GM12878 (cell line): ENCODE data around the gene CCSER1. TPM values are rescaled to one million over a fixed set of nuclear protein-coding genes. Genes with fewer than 3 reads are reported as not detected.

Experiments
- ATAC-seq: fragments of 200-7000 bp; cut with Tn5 transposase; 3 replicates; pipeline ENCODE4 v1.9.1; 2020; ENCODE audit warnings: mild to moderate bottlenecking, moderate library complexity
- BruUV-seq: library from RNA; stranded (reverse); fragments of 400-500 nt; replicated peaks from 2 replicates; lab custom pipeline; 2021; lab: Mats Ljungman, UMichigan
- CTCF ChIA-PET: fragments of 300-600 bp; sonication (Branson Sonifier 250); formaldehyde crosslinking; extraction: SDS; loops from one replicate; lab custom pipeline; 2021; ENCODE audit warnings: inconsistent platforms; lab: Yijun Ruan, JAX
- POLR2A ChIA-PET: fragments of 350-600 bp; formaldehyde crosslinking; extraction: SDS; loops from one replicate; lab custom pipeline; 2021; ENCODE audit warnings: inconsistent platforms; lab: Charles Lee
- RAD21 ChIA-PET: fragments of 300-600 bp; sonication (Branson Sonifier 250); formaldehyde crosslinking; loops from one replicate; lab custom pipeline; 2023; ENCODE audit warnings: antibody characterized with exemption; ENCODE audit not compliant: unreplicated experiment; lab: Charles Lee
- SMC1A ChIA-PET: fragments of 300-600 bp; sonication (Branson Sonifier 250); formaldehyde crosslinking; loops from one replicate; lab custom pipeline; 2023; ENCODE audit not compliant: unreplicated experiment, uncharacterized antibody; lab: Charles Lee
- DNase-seq: peaks from one replicate; pipeline ENCODE4 v3.0.0-alpha.2; 2011; ENCODE audit warnings: low read depth, low spot score
- FAIRE-seq: peaks from 3 replicates; lab custom pipeline; 2011; peaks lifted over from hg19 to GRCh38; lab: Jason Lieb, UNC
- H2AFZ ChIP-seq: 2 replicates; pipeline ENCODE4 v1.6.0; 2011; ENCODE audit warnings: low read depth, low read length, control low read depth; ENCODE audit not compliant: control insufficient read depth
- H3K27ac ChIP-seq: 2 replicates; pipeline ENCODE4 v1.5.1; 2011; ENCODE audit warnings: control low read depth; ENCODE audit not compliant: control insufficient read depth, insufficient read depth
- H3K27me3 ChIP-seq, 2 experiments: replicated peaks in 1 of 2; 2 replicates each; pipeline versions ENCODE4 v1.6.0 to v1.6.1; 2011; ENCODE audit warnings: low read length in 1 of 2; ENCODE audit not compliant: control insufficient read depth in 2 of 2, insufficient read depth in 2 of 2
- H3K36me3 ChIP-seq, 2 experiments: 2 replicates each; pipeline ENCODE4 v1.5.1; 2011; ENCODE audit warnings: low read length in 1 of 2; ENCODE audit not compliant: control insufficient read depth in 2 of 2, insufficient read depth in 2 of 2
- H3K4me1 ChIP-seq: 2 replicates; pipeline ENCODE4 v1.6.1; 2011; ENCODE audit warnings: mild to moderate bottlenecking, low read length, moderate library complexity, mixed read lengths; ENCODE audit not compliant: control insufficient read depth, insufficient read depth
- H3K4me2 ChIP-seq: 2 replicates; pipeline ENCODE4 v1.6.0; 2011; ENCODE audit warnings: control low read depth; ENCODE audit not compliant: control insufficient read depth, insufficient read depth
- H3K4me3 ChIP-seq: fragments of 200-600 bp; sonication (generic); 2 replicates; pipeline ENCODE4 v1.5.1; 2016
- H3K79me2 ChIP-seq: 2 replicates; pipeline ENCODE4 v1.6.0; 2011; ENCODE audit warnings: low read length; ENCODE audit not compliant: control insufficient read depth, insufficient read depth
- H3K9ac ChIP-seq: 2 replicates; pipeline ENCODE4 v1.8.0; 2011; ENCODE audit warnings: low read length, control low read depth, mixed read lengths; ENCODE audit not compliant: control insufficient read depth, insufficient read depth
- H3K9me3 ChIP-seq: replicated peaks from 3 replicates; pipeline ENCODE4 v1.5.1; 2011; ENCODE audit warnings: mild to moderate bottlenecking, low read length; ENCODE audit not compliant: control insufficient read depth, insufficient read depth
- H4K20me1 ChIP-seq: 2 replicates; pipeline ENCODE4 v1.6.0; 2011; ENCODE audit not compliant: control insufficient read depth, insufficient read depth
- CHD4 ChIP-seq: fragments of 200-600 bp; sonication (generic); IDR thresholded peaks from 2 replicates; pipeline ENCODE4 v1.6.1; 2016; ENCODE audit warnings: mild to moderate bottlenecking
- CREB1 ChIP-seq: IDR thresholded peaks from 2 replicates; pipeline ENCODE4 v1.6.1; 2012; ENCODE audit warnings: low read depth, mild to moderate bottlenecking, inconsistent platforms
- DPF2 ChIP-seq: fragments of 450-650 bp; IDR thresholded peaks from 2 replicates; pipeline ENCODE4 v1.6.1; 2017; ENCODE audit warnings: mild to moderate bottlenecking
- ETV6 ChIP-seq, 2 experiments: fragments of 450-650 bp in 1 of 2; IDR thresholded peaks in 1 of 2; conservative IDR thresholded peaks in 1 of 2; 2 replicates each; pipeline ENCODE4 v1.6.1; 2014; ENCODE audit warnings: antibody characterized with exemption in 1 of 2, borderline replicate concordance in 1 of 2, low read depth in 1 of 2, mild to moderate bottlenecking in 1 of 2, moderate library complexity in 1 of 2
- EZH2 ChIP-seq: IDR thresholded peaks from 2 replicates; pipeline ENCODE4 v1.6.1; 2012; ENCODE audit warnings: low read depth, mild to moderate bottlenecking, control low read depth, inconsistent platforms, low read length, borderline replicate concordance; ENCODE audit not compliant: control insufficient read depth
- FOXM1 ChIP-seq: IDR thresholded peaks from 2 replicates; pipeline ENCODE4 v1.6.1; 2012; ENCODE audit warnings: low read depth, mild to moderate bottlenecking, inconsistent platforms, low read length, moderate library complexity
- KDM1A ChIP-seq: fragments of 200-600 bp; sonication (generic); IDR thresholded peaks from 2 replicates; pipeline ENCODE4 v1.6.1; 2016; ENCODE audit warnings: borderline replicate concordance
- NFYB ChIP-seq: IDR thresholded peaks from 2 replicates; pipeline ENCODE4 v1.6.1; 2011; ENCODE audit warnings: low read depth, mild to moderate bottlenecking, low read length, improper control_type of control experiment, moderate library complexity; ENCODE audit not compliant: insufficient read depth
- NRF1 ChIP-seq: conservative IDR thresholded peaks from 2 replicates; pipeline ENCODE4 v1.6.1; 2011; ENCODE audit warnings: mild to moderate bottlenecking, low read depth, low read length, improper control_type of control experiment
- RELA ChIP-seq: fragments of 450-650 bp; IDR thresholded peaks from 2 replicates; pipeline ENCODE4 v1.8.0; 2014; ENCODE audit warnings: borderline replicate concordance; ENCODE audit not compliant: partially characterized antibody
- SMC3 ChIP-seq: IDR thresholded peaks from 2 replicates; pipeline ENCODE4 v1.6.1; 2011; ENCODE audit warnings: low read length, improper control_type of control experiment, borderline replicate concordance
- SPI1 ChIP-seq: IDR thresholded peaks from 2 replicates; pipeline ENCODE4 v1.6.1; 2011; ENCODE audit warnings: low read depth, mild to moderate bottlenecking, low read length, moderate library complexity, borderline replicate concordance; ENCODE audit not compliant: insufficient read depth
- SRF ChIP-seq, 2 experiments: IDR thresholded peaks; 2 replicates each; pipeline ENCODE4 v1.6.1; 2011; ENCODE audit warnings: low read depth in 2 of 2, low read length in 2 of 2, mild to moderate bottlenecking in 1 of 2, moderate library complexity in 1 of 2
- YBX1 ChIP-seq: fragments of 450-650 bp; IDR thresholded peaks from 2 replicates; pipeline ENCODE4 v1.6.1; 2016; ENCODE audit warnings: antibody characterized with exemption
- ZNF207 ChIP-seq: fragments of 450-650 bp; IDR thresholded peaks from 2 replicates; pipeline ENCODE4 v1.6.1; 2014; ENCODE audit warnings: antibody characterized with exemption, mild to moderate bottlenecking, borderline replicate concordance
- WGBS: methylation state at CpG from one replicate; pipeline ENCODE4 v1.1.6; 2016; ENCODE audit warnings: low lambda C conversion rate; ENCODE audit not compliant: insufficient replicate concordance, insufficient coverage; ENCODE audit errors: missing lambda C conversion rate; 5-methylcytosine and 5-hydroxymethylcytosine counted together
- in situ Hi-C: fragments of 300-500 bp; cut with MboI; formaldehyde crosslinking; loops from 9 replicates; pipeline ENCODE4 v1.14.3; 2018; ENCODE audit warnings: mixed read lengths
- intact Hi-C: fragments of 100-400 bp; cut with micrococcal nuclease; formaldehyde crosslinking; loops from one replicate; pipeline ENCODE4 v1.14.2; 2022; ENCODE audit not compliant: unreplicated experiment
- polyA plus RNA-seq, 11 experiments: library from polyadenylated mRNA; depleted of rRNA in 4 of 11; unstranded in 6 of 11; stranded (reverse) in 5 of 11; fragments of >200 nt; fragmentation: Nextera tagmentation in 4 of 11; fragmentation: Illumina TruSeq in 1 of 11; extraction: Ambion mirVana in 4 of 11; extraction: Trizol in 1 of 11; gene quantifications; 1 replicate in 1 of 11; 2 replicates in 10 of 11; pipeline versions ENCODE4 v1.2.1 to v1.2.3, GENCODE V29; 2011 to 2016; ENCODE audit warnings: inconsistent platforms in 2 of 11, missing spikeins in 2 of 11, low read depth in 1 of 11
- total RNA-seq, 4 experiments: library from RNA; depleted of rRNA in 3 of 4; stranded (reverse); fragments of >200 nt in 3 of 4; fragmentation: Illumina TruSeq in 1 of 4; extraction: Trizol in 1 of 4; gene quantifications; 2 replicates each; pipeline versions ENCODE4 v1.2.1 to v1.2.3, GENCODE V29; 2013 to 2021

The CCSER1 gene
- total and polyA plus RNA-seq, 10 of the 15 experiments (the other 5 are each of a cell fraction or from before 2014, with no cell fraction given): 0.22 to 2.7 (median 1.0) TPM

GRCh38 chr4:91280551-91281290 lies 1153.5 kb downstream of the CCSER1 start:
- FAIRE-seq: no peak
- CTCF ChIA-PET: no interaction called here

DNA sequence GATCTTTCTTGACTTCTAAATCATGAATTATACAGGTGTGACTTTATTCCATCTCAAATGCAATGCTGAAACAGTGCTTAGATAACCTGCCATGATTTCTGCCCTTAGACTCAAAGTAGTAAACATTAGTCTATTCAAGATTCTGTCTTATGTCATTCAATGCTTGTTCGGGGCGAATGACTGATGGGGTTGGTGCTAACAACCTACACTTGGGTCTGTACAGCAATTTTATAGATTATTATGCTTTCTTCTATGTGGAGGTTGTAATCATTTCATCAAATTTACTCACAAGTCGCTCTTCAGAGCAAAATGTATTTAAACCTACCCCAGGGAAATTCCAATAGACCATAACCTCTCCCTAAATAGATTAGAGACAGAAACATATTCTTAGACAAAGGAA lies 1155.0 kb downstream of the CCSER1 start:
- POLR2A ChIA-PET: no interaction called here
- no peak overlapping the region for H3K27ac ChIP-seq
- 30% methylated on average over 3 of the region's 3 CpGs for WGBS
- H3K79me2 ChIP-seq: no peaks in the 10 kb centered on the region
- in situ Hi-C loops (no loop called here), intact Hi-C loops (no loop called here)
- ATAC-seq: no peak
- no peaks in the 10 kb centered on the region for H3K9me3 ChIP-seq
- H2AFZ ChIP-seq: no peak overlapping the region
- no peaks in the 10 kb centered on the region for H3K4me1 ChIP-seq
- H3K9ac ChIP-seq: no peak overlapping the region
- H3K4me3 ChIP-seq: no peak overlapping the region
- H4K20me1 ChIP-seq: no peaks in the 10 kb centered on the region
- SMC1A ChIA-PET: interaction anchor here (0.8 to 1.4 kb wide), 6 partner anchors 20 to 485 kb away, joined by 3 to 4 read pairs (median 3); no protein-coding TSS in a partner anchor
- BruUV-seq: no TSS peak
- RAD21 ChIA-PET: no interaction called here
- DNase-seq: no peak
- no peaks in the 10 kb centered on the region for H3K36me3 ChIP-seq
- no peak overlapping the region for H3K4me2 ChIP-seq
- FAIRE-seq: no peak
- H3K27me3 ChIP-seq: no peaks in the 10 kb centered on the region
- CTCF ChIA-PET: no interaction called here
- TF ChIP-seq ZNF207 (no peak), SPI1 (no peak), KDM1A (no peak), YBX1 (no peak), CREB1 (no peak), NFYB (no peak), SMC3 (no peak), SRF (IDR thresholded peaks at IDR 0.05; ENCODE audit: low read depth in 2 of 2, low read length in 2 of 2) (no peak), FOXM1 (no peak), ETV6 (conservative IDR thresholded peaks at IDR 0.05 in 1 of 2, IDR thresholded peaks at IDR 0.05 in 1 of 2; ENCODE audit: borderline replicate concordance in 1 of 2, low read depth in 1 of 2) (no peak), RELA (no peak), DPF2 (no peak), EZH2 (no peak)

More at GRCh38 chr4:91280551-91281290, 1153.5 kb downstream of the CCSER1 start:
- ChIA-PET RAD21 (interaction anchor here (0.5 kb wide), 1 partner anchor 77 kb away, joined by 3 read pairs; no protein-coding TSS in a partner anchor), POLR2A (no interaction called here), SMC1A (interaction anchor here (1.2 kb wide), 2 partner anchors 21 to 156 kb away, joined by 3 to 4 read pairs; no protein-coding TSS in a partner anchor)
- no peaks in the 10 kb centered on the region for H3K4me1 ChIP-seq
- no peak overlapping the region for H3K4me2 ChIP-seq
- in situ Hi-C loops (no loop called here), intact Hi-C loops (no loop called here)
- H3K27me3 ChIP-seq: no peaks in the 10 kb centered on the region
- H3K79me2 ChIP-seq: no peaks in the 10 kb centered on the region
- no peak for DNase-seq
- no peak for ATAC-seq
- H3K9me3 ChIP-seq: no peaks in the 10 kb centered on the region
- H3K4me3 ChIP-seq: no peak overlapping the region
- BruUV-seq: no TSS peak
- H3K27ac ChIP-seq: no peak overlapping the region
- no peaks in the 10 kb centered on the region for H4K20me1 ChIP-seq
- no peaks in the 10 kb centered on the region for H3K36me3 ChIP-seq
- WGBS: 0% methylated on average over 3 of the region's 3 CpGs
- no peak overlapping the region for H3K9ac ChIP-seq
- H2AFZ ChIP-seq: no peak overlapping the region
- TF ChIP-seq CHD4: no peak
- TF ChIP-seq NRF1: no peak
